ENCODE measurements around the gene PTPRT.

The PTPRT gene

DNA sequence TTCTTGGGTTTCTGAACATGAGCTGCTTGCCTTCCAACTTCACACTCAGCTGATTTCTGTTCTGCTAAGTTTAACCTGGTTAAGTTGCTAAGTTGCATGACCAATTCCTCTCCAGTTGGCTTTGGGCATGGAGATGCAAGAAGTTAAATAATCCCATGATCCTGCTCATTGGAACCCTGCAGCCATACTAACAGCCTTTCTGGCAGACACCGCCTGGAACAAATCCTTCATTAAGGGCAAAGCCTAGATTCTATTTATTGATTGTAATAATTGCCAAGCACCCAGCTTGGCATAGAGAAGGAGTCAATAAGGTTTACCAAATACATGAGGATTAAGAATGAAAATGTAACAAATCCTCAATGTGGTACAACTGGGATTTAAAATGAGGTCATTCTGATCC, 829.1 kb downstream of the PTPRT start:
- DNase-seq, result no peak

DNA sequence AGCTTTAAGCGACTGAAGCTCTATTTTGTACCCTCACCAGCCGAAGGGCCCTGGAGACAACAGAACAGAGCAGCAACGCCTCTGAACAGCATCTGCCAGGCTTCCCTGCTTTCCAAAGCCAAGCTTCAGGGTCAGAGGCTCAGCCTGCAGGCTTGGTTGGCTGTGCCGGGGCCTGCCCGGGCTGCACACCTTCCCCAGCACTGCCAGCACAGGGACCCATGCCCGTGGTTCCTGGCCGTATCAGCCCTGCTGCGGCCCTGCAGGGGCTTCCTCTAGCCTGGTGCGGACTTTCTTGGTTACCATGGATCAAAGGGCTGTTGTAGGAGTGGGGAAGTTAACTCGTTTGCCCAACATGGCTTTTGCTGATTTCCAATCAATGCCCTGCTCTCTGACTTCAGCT, 830.1 kb downstream of the PTPRT start:
- DNase-seq, result no peak

DNA sequence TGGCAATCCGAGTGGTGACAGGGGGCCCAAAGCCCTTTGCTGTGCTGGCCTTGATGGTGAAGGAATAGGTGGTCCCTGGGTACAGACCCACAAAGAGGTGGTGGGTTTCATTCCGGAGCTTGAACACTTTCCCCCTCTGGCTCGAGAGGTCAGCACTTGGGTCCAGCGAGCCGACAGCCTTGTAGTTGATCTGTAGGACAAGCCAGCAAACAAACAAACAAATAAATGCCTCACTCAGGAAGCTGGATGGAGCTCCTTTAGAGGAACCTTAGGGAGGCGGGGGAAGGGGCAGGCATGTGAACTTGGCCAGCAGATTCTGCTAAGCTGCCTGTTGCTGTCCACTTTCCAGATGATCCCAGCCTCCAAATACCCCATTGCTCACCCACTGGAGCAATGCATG, 837.6 kb downstream of the PTPRT start:
- DNase-seq, result no peak

DNA sequence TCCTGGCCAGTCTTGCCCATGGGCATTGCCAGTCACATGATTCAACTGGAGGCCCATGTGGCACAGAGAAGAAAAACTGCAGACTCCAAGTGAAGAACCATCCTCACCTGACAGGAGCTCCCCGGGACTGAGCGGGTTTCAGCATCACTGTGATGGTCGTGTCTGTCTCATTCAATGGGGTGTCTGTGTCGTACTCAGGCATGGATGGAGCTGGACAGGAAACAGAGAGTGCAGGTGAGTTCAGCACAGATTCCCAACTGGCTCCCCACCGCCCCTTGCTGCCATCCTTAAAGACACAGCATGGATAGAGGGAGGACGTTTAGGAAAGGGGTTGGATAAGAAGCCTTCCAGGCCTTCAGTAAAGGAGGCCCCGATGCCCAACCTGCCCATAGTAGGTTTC, 839.2 kb downstream of the PTPRT start:
- no peak for DNase-seq

DNA sequence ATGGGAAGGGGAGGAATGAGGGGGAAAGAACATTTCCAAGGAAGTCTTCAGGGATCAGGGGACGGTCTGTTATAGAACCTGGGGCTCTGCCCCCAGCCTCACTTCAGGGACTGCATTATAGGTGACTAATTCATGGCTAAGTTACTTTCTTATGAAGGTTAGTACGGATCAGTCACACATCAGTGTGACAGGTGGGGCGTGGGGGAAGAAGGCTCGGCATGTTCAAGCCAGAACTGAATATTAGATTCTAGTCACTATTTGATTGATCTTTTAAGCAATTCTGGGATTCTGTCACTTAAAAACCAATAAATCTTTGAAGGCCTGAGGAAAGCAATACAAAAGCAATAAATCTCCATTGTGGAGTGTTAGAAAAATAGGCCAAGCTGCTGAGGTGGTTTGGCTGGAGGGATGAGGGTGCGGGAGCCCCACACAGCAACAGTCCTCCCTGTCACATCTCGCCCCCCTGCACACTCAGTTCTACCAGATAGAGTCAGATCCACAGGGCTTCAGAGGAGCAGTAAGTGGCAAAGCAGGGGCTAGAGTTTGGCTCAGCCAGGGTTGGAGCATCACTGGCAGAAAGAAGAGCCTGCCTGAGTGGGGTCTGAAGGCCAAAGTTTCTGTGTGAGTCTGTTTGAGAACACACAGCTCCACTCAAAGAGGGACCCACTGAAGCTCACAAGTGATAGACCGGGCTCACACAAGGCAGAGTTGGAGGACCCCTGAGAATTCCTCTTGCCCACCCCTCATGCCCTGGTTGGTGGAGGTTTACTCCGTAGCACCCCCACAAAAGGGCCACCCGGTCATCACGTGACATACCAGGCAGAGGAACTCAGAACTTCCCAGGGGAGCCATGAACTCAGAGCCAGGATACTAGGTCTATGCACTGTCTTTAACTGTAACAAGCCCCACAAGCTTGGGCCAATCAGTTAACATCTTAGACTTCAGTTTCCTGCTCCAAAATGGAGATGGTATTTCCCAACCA, 843.2 kb downstream of the PTPRT start:
- no peak for DNase-seq

DNA sequence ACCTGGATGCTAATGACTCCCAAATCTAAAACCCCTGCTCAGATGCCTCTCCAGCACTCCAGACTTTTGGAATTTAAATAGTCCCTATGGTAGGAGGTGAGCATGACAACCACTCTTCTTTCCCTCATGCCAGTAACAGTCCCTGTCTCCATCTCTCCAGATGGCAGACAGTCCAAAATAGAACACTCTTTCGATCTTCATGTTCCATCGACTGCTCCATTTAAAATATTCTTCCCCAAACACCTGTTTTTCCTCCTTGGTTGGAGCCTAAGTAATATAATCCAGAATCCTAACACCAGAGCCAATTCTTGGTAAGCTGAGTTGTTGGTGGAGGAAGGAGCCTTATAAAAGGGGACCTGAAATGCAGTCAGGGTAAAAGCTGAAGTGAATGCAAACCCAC, 848.1 kb downstream of the PTPRT start:
- DNase-seq, result no peak

DNA sequence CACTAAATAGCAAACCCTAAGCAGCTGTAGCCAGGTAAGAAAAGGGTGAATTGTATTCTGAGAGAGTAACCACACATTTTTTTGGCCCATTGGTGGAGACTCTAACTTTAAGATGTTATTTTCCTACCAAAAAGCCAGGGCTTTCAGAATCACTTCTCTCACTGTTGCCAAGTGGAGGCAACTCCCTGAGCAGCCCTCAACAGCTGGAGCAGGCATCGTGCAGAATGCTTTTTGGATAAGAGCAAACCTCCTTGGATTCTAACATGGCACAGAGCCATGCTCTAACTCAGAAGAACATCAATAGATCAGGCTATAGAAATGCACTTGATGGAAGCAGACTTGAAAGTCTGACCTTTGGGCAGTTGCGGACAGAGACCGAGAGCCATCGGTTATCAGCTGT, 849.3 kb downstream of the PTPRT start:
- DNase-seq, result no peak

DNA sequence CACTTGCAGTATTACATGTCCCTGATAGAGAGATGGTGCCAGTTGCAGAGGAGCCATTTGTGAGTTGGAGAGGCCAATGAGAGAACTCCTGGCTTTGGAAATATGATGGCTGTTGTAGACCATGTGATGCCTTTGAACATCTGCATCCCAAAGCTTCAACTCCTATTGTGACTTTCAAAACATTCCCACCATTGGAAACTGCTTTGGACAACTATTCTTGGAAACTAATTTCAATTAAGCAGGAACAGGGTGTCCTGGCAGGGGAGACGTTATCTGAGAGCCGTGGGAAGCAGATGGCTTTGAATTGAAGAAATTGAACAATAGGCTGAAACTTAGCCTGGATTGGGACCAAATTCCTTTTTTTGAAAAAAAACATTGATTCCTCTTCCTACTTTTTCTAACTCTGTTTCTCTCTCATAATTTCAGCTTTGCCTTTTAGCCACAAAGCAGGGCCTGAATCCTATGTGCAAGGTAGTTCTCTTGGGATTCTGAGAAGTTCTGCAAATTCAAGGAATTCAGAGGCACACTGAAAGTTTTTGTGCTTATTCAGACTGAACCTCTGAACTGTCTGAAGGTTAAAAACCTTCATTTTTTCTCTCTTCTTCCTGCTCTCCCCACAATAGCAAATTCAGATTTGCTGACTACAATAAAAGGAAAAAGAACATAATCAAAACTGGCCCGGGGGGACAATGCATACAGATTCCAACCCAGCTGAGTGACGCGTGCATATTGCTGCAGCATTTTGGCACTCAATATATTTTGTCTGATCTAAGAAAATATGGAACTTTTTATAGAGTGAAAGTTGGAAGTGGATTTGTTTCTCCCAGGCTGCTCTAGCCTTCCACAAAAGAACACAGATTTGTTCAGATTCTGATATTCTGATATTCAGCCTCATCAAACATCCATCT, 851.2 kb downstream of the PTPRT start:
- DNase-seq, result no peak

DNA sequence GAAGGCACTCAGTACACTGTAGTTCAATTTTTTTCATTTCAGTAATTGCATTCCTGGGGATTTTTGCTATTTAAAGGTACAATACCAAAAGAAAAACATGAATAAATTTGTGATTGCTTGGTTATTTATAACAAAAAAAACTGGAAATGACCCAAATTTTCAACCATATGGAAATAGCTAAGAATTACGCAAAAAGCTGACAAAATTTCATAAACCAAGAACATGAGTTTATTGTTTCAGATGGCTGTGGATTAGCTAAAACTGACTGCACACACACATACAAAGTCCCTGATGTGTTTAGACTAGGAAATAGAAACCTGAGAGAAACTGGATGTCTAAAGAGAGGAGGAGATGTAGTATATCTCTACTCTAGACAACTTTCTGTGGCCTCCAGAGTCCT, 853.1 kb downstream of the PTPRT start:
- no peak for DNase-seq

DNA sequence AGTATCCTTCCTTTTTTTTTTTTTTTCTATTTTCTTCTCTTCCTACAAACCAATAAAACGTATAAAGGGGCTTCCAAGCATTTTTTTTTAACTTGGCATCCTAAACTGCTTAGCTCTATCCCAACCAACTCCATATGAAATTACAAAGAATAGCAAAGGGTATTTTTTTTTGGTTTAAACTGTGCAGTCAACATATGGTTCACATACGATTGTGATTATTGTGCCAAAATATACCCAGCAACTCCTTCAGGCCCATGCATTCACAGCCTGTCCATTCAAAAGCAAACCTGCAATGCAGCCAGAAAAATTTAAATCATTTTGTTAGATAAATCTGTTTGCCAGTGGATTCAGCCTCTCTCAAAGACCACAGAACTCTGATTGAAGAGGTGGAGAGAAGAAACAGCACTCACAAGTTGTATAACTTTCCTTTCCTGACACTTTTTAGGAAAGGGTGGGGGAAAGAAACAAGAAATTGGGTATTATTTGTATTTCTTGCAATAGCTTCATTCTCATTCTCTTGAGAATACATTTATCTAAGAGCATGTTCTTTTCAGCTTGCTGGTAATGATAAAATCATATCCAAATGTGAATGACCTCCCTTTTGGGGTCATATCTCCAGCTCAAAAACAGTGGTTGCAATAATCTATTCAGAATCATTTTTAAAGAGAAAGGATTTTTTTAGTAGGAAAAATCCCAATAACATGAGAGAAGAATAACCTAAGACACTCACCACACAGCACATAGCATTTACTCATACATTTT, 870.3 kb downstream of the PTPRT start:
- DNase-seq, result no peak

DNA sequence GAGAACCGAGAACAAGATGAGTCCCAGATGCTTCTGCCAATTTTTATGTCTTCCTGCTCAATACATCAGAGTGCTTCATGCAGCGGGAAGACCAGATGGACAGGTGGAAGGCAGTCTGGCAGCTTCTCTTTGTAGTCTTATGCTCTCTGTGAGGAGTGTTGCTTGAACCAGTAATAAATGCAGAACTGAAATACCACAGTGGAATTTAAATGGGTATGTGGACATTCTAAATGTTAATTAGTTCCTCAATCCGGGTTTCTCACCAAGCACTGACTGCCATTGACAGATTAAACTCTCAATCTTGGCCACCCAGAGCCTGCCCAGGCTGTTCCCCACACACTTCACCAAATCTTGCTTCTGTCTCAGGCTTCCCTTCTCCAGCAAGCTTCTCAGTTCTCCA, 876.0 kb downstream of the PTPRT start:
- no peak for DNase-seq

DNA sequence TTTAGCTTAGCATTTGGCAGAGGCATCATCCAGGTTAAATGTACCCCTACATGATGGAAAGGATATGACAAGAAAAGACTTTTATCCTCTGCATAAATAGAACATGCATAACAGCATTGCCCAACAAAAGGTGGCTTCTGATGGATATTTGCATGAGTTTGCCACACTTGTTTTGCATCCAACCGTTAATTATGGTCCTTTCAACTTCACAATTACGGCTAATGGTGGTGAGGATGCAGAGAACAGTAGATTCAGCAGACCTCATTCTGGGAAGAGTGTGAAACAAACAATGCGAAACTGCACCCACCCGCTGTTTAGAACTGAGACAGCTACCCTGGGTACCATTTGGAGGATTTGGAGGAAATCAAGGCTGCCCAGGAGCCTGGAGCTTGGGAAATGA, 880.7 kb downstream of the PTPRT start:
- no peak for DNase-seq

DNA sequence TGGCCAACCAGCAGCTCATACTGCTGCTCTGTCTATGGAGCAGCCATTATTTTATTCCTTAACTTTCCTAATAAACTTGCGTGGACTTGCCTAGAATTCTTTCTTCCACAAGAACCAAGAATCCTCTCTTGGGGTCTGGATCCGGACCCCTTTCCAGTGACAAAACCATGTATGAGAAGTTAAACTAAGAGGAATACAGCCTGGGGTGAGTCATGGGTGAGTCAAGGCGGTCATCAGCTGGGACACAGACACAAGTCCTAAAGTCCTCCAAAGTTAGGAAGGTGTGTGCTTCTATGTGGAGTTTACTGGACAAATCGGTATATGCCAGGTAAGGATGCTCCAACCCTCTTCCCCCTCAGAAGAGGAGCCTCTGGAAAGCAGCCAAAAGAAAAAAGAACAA, 881.5 kb downstream of the PTPRT start:
- no peak for DNase-seq

DNA sequence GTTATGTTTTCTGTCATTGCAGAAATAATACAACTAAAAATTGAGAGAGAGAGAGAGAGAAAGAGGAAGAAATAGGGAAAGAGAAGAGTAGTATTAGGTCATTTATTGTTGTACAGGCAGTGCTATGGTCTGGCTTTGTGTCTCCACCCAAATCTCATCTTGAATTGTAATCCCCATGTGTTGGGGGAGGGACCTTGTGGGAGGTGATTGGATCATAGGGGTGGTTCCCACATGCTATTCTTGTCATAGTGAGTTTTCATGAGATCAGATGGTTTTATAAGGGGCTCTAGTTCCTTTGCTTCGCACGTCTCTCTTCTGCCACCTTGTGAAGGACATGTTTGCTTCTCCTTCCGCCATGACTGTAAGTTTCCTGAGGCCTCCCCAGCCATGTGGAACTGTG, 894.1 kb downstream of the PTPRT start:
- no peak for DNase-seq

DNA sequence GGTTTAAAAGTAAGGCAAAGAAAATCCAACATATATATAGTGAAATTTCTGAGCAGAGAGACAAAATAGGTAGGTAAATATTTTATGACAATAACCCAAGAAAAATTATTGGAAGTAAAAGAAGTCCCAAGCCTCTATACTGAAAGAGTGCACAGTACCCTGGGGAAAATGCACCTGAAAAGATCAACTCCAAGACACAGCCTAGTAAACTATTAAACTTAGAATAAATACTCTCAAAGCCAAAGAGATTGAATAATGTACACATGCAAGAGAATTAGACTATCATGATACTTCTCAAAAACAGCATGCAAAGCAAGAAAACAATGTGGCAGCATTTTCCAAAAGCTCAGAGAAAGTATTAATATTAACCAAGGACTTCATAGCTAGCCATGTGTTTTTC, 894.7 kb downstream of the PTPRT start:
- DNase-seq, result no peak

DNA sequence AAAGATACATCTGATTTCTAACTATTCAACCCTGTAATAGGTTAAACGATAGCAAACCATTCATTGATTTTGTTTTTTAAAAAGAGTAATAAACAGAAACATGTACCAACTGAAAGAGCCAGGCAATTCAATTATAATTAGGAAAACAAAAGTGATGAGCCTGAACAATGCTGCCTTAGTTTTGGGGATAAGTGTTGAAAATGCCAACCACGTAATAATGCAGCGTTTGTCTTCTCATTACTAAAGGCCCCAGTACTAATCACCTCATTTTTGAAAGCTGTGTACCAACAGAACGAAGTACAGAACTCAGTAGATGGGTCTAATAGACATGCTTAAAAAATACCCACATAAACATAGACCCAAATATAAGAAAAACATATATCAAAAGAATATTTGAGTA, 907.9 kb downstream of the PTPRT start:
- no peak for DNase-seq

DNA sequence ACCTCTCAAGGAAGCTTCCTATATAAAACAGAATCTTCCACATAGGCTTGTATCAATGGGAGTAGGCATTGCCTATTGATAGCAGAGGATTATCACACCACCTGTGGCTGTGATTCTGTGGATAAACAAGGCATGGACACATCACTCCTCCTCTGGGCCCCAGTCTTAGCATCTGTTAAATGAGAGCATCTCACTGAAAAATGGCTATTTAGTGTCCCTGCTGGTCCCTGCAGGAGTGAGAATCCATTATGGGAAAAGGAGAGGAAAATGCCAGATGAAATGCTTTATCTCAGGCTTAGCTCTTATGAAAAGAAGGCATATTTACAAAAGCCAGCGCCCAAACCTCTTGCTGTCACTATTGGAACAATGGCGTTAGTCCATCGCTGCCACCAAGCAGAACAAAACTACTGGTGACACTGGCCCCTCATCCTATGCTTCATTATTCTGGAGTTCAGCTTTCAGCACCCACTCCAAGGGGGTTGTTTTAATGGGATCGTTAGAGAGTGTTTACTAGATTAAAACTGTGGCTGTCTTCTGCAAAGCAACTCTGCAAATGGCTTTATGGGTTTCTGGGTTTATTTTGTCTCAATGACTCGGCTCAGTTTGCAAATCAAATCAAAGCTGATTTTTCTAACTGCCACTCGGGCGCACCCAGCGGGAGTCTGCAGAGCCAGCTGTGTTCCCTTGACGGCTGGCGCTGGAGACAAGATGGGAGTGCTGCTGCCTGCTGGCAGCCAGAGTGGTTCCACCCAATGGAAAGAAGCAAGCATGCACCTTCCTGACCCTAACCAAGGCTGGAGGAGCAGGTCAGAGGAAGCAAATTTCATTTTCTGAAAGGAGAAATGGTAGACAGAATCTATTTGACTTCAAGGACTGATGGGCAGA, 912.7 kb downstream of the PTPRT start:
- no peak for DNase-seq

DNA sequence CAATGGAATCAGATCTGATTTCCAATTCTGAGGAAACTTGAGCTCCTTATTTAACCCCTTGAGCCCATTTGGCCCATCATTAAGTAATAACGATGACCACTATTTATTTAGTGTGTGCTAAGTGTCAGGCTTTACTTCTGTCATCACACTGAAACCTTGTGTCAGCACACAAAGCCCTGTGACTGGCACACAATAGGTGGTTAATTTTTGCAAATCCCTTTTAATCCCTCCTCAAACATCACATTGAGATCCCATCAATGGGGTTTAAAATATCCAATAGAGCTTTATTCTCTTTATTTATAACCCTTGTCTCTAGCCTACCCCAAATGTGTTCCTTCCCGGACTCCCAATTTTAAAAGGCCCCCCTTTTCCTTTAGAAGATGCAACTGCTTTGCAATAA, 914.7 kb downstream of the PTPRT start:
- DNase-seq, result no peak

DNA sequence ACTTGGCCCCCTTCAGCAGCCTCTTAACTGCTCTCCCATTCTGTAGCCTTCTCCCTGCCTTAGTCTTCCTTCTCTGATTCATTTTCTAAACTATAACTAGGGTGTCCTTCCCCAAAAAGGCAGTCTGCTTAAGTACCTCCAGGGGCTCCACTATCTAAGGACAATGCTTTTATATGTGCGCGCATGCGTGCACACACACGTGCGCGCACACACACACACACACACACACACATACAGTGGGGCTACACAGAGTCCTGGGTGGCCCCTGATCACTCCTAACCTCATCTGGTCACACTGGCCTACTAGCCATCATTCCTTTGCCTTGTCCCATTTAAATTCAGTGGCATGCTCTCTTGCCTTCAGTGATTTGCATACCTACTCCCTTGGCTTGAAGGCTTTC, 917.2 kb downstream of the PTPRT start:
- DNase-seq, result no peak

DNA sequence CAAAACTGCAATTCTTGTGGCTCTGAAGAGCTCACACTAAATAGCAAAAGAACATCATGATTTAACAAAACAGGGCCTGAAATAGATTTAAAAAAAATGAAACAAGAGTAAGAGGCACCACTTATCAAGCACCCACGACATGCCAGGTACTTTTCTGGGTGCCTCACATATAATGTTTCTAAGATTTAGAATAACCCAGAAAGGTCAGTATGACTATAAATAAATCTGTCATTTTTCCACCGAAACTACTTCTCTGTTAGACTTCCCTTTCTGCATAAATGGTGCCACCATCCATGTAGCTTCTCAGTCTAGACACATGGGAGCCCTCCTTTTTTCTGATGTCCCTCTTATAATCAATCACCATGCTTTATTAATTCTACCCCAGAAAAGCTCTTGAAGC, 919.2 kb downstream of the PTPRT start:
- no peak for DNase-seq

DNA sequence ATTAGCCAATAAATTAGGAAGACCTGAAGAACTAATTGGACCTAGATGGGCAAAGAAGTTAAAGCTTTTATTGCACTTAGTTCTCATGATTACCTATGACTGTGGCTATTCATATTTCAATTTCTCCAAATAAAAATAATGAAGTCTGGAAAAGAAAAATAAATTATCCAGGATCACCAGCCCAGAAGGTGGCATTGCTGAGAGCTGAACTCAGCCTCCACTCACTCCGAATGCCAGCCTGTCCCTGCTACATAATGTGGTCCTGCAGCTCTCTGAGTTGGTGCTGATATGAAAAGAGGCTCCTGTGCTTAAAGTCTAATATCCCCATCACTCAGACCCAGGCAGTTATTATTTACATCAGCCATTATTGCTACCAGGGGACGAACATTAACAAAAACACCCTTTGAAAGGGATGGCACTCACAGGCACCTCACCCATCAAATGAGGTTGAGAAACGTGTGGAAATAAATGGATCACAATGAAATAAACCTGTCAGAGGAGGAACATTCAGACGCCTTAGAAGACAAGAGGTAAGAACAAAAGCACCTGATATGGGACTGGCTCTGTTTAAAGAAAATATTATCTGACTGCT, 921.8 kb downstream of the PTPRT start:
- peak; percentile 18 for DNase-seq

Data from islet precursor cell (in vitro differentiated cells).